Subcutaneous preadipocyte (primary cell): ENCODE data around the gene OR13G1. TPM values are rescaled to one million over a fixed set of nuclear protein-coding genes. Genes with fewer than 3 reads are reported as not detected.

Experiments
- total RNA-seq: library from RNA; depleted of rRNA; stranded (reverse); fragments of >200 nt; gene quantifications from 2 replicates; pipeline ENCODE4 v1.2.3, GENCODE V29; 2012

The OR13G1 gene, protein sequence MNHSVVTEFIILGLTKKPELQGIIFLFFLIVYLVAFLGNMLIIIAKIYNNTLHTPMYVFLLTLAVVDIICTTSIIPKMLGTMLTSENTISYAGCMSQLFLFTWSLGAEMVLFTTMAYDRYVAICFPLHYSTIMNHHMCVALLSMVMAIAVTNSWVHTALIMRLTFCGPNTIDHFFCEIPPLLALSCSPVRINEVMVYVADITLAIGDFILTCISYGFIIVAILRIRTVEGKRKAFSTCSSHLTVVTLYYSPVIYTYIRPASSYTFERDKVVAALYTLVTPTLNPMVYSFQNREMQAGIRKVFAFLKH
- total RNA-seq = not detected in 2 replicates

GRCh38 chr1:247679639-247680038, at the start of gene OR13G1:
Gene OR13G1 (minus strand): TSS chr1:247679739. CDS start chr1:247673041, 6,698 bp downstream.

GRCh38 chr1:247716546-247716945, 37.0 kb upstream of the OR13G1 start, which contains the start of gene OR6F1:
Gene OR6F1 (minus strand): TSS chr1:247716646. CDS start chr1:247712755, 3,891 bp downstream.

Other genes starting within 250 kb of the OR13G1 start
- not detected in 2 replicates for gene OR2B11, start 221.6 kb downstream of the OR13G1 start, total RNA-seq
- gene OR2C3, start 143.3 kb downstream of the OR13G1 start, total RNA-seq = not detected in 2 replicates
- not detected in 2 replicates for gene GCSAML, start 130.6 kb downstream of the OR13G1 start, total RNA-seq
- not detected in 2 replicates for gene OR2G2, start 91.4 kb downstream of the OR13G1 start, total RNA-seq
- gene OR2G3, start 74.2 kb downstream of the OR13G1 start, total RNA-seq = not detected in 2 replicates
- not detected in 2 replicates for gene OR6F1, start 36.9 kb upstream of the OR13G1 start, total RNA-seq
- gene OR14K1, start 58.9 kb upstream of the OR13G1 start, total RNA-seq = not detected in 2 replicates
- not detected in 2 replicates for gene OR14A2, start 68.4 kb upstream of the OR13G1 start, total RNA-seq
- not detected in 2 replicates for gene OR1C1, start 80.8 kb upstream of the OR13G1 start, total RNA-seq
- not detected in 2 replicates for gene OR14A16, start 144.4 kb upstream of the OR13G1 start, total RNA-seq
- not detected in 2 replicates for gene OR11L1, start 162.2 kb upstream of the OR13G1 start, total RNA-seq
- 0.98 and 4.0 TPM in 2 replicates for gene TRIM58, start 177.4 kb upstream of the OR13G1 start, total RNA-seq
- gene OR2W3, start 215.8 kb upstream of the OR13G1 start, total RNA-seq = 0.20 and 3.7 TPM in 2 replicates
- gene OR2T8, start 240.5 kb upstream of the OR13G1 start, total RNA-seq = not detected in 2 replicates
- gene OR2AJ1, start 245.2 kb upstream of the OR13G1 start, total RNA-seq = not detected in 2 replicates